HCT116 (cell line): ENCODE data around the gene AVPR1B.

Experiments
- POLR2A ChIP-seq: IDR thresholded peaks from 2 replicates; pipeline ENCODE4 v1.7.0; 2011; ENCODE audit warnings: borderline replicate concordance; ENCODE audit not compliant: insufficient read depth, insufficient read length; ENCODE audit errors: extremely low read depth
- TF ChIP-seq, protein P1 (sequence below): IDR thresholded peaks from 2 replicates; pipeline ENCODE4 v1.6.1; 2012; ENCODE audit warnings: low read depth

GRCh38 chr1:206122686-206123085 is 5.5 kb upstream of the AVPR1B start:
- TF ChIP-seq POLR2A: no peak
- TF ChIP-seq, protein P1, sequence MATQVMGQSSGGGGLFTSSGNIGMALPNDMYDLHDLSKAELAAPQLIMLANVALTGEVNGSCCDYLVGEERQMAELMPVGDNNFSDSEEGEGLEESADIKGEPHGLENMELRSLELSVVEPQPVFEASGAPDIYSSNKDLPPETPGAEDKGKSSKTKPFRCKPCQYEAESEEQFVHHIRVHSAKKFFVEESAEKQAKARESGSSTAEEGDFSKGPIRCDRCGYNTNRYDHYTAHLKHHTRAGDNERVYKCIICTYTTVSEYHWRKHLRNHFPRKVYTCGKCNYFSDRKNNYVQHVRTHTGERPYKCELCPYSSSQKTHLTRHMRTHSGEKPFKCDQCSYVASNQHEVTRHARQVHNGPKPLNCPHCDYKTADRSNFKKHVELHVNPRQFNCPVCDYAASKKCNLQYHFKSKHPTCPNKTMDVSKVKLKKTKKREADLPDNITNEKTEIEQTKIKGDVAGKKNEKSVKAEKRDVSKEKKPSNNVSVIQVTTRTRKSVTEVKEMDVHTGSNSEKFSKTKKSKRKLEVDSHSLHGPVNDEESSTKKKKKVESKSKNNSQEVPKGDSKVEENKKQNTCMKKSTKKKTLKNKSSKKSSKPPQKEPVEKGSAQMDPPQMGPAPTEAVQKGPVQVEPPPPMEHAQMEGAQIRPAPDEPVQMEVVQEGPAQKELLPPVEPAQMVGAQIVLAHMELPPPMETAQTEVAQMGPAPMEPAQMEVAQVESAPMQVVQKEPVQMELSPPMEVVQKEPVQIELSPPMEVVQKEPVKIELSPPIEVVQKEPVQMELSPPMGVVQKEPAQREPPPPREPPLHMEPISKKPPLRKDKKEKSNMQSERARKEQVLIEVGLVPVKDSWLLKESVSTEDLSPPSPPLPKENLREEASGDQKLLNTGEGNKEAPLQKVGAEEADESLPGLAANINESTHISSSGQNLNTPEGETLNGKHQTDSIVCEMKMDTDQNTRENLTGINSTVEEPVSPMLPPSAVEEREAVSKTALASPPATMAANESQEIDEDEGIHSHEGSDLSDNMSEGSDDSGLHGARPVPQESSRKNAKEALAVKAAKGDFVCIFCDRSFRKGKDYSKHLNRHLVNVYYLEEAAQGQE: no peak
